GM12864 (cell line): ENCODE results near the gene SULT2A1.

ENCODE experiments used
- DNase-seq: peaks from one replicate; pipeline ENCODE4 v3.0.0-alpha.2; 2011; ENCODE audit warnings: low read depth
- H3K4me3 ChIP-seq: 2 replicates; pipeline ENCODE4 v1.5.1; 2011; ENCODE audit warnings: mild to moderate bottlenecking, low read depth, low read length, control low read depth
- CTCF ChIP-seq: IDR thresholded peaks from 2 replicates; pipeline ENCODE4 v1.5.1; 2011; ENCODE audit warnings: low read depth, mild to moderate bottlenecking, moderate library complexity, low read length, control low read depth, inconsistent platforms; ENCODE audit errors: missing control alignments

SULT2A1 gene

GRCh38 chr19:47842941-47843340 lies 43.2 kb downstream of the SULT2A1 start:
- DNase-seq, result no peak
- H3K4me3 ChIP-seq, result no peak overlapping the region
- TF ChIP-seq CTCF, result no peak

- TF ChIP-seq CTCF, result no peak
- H3K4me3 ChIP-seq, result no peak overlapping the region
- DNase-seq, result no peak
Measured at GRCh38 chr19:47839913-47840312, 46.2 kb downstream of the SULT2A1 start.

GRCh38 chr19:47839411-47839810 lies 46.7 kb downstream of the SULT2A1 start:
- H3K4me3 ChIP-seq, result no peak overlapping the region
- TF ChIP-seq CTCF, result no peak
- DNase-seq, result no peak

DNA sequence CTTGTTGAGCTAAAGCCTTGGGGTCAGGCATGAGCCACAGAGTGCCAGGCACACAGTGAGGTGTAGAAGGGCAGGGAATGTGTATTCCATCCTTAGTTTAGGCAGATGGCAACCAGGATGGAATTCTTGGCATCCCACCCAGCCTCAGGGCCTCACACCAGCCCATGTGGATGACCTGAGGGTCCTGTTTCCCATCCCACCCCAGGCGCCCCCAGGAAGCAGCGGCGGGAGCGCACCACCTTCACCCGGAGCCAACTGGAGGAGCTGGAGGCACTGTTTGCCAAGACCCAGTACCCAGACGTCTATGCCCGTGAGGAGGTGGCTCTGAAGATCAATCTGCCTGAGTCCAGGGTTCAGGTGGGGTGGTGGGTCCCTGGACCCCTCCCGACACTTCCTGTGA lies 50.1 kb downstream of the SULT2A1 start:
- DNase-seq, result no peak
- no peak overlapping the region for H3K4me3 ChIP-seq
- no peak for TF ChIP-seq CTCF

DNA sequence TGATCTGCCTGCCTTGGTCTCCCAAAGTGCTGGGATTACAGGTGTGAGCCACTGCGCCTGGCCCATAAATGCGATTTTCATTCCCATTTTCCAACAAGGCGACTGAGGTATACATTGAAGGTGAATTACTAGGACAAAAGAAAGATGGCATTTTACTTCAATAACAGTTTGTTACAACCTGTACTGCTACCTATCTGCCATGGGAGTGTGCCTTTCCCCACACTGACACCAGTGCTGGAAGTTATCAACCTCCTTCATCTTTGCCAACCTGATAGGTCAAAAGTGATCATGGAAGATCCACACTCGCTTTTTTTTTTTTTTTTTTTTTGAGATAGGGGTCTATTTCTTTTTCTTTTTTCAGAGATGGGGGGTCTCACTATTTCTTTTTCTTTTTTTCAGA lies 53.4 kb downstream of the SULT2A1 start:
- no peak for TF ChIP-seq CTCF
- H3K4me3 ChIP-seq, result no peak overlapping the region
- no peak for DNase-seq

GRCh38 chr19:47826800-47827199 lies 59.3 kb downstream of the SULT2A1 start:
- TF ChIP-seq CTCF, result no peak
- no peak overlapping the region for H3K4me3 ChIP-seq
- no peak for DNase-seq

DNA sequence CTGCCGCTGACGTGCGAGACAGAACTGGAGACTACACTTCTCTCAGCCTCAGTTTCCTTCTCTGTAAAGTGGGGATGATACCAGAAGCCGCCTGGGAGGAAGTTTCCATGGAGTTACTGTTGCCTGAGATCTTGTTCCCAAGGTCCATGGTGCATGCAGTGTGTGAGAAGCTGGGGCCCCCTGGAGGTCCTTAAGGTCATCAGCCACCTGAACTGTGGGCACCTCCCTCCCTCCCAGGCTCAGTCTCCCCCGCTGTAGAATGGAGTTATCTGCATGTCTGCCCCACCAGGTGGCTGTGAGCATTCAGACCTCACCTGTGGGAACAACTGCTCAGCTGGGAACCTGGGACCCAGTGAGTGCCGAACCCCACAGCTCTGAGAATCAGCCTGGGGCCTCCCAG lies 61.7 kb downstream of the SULT2A1 start:
- no peak overlapping the region for H3K4me3 ChIP-seq
- DNase-seq, result no peak
- no peak for TF ChIP-seq CTCF
